Right renal pelvis (tissue), 4 donors: ENCODE results near the gene PRODH2. TPM values are rescaled to one million over a fixed set of nuclear protein-coding genes. Genes with fewer than 3 reads are reported as not detected.

Experiments used
- DNase-seq, 4 donors: peaks; one replicate each; pipeline ENCODE4 v3.0.0-alpha.2; 2013; ENCODE audit warnings: low read depth in 4 of 4, low spot score in 3 of 4, missing footprints in 1 of 4
- polyA plus RNA-seq, 4 donors: library from polyadenylated mRNA; unstranded; fragments of 120-200 nt; gene quantifications; one replicate each; pipeline ENCODE4 v1.2.1, GENCODE V29; 2013; ENCODE audit not compliant: insufficient read length in 4 of 4

PRODH2 gene
- polyA plus RNA-seq, 4 donors = 24.6 to 48.0 (median 32.4) TPM

DNA sequence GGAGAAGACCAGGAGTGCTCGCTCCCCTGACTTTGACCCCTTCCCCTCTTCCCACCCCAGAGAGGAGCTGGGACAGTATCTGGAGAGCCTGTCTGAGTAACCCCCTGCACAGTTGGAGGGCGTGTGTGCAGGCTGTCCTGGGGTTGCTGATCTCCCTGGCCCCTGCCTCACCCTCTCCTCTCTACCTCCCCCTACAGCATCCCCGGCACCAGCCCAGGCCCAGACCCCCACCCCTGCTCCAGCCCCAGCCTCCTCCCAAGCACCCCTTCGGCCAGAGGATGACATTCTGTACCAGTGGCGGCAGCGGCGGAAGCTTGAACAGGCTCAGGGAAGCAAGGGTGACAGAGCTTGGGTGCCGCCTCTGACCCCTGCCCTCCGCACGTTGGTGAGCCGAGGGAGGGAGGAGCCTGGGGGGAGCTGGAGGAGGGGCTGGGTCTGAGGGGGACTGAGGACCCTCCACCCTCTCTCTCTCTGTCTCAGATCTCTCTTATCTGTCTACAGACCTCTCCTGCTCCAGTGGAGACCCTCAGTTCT lies 46.0 kb downstream of the PRODH2 start:
- no peak for DNase-seq

DNA sequence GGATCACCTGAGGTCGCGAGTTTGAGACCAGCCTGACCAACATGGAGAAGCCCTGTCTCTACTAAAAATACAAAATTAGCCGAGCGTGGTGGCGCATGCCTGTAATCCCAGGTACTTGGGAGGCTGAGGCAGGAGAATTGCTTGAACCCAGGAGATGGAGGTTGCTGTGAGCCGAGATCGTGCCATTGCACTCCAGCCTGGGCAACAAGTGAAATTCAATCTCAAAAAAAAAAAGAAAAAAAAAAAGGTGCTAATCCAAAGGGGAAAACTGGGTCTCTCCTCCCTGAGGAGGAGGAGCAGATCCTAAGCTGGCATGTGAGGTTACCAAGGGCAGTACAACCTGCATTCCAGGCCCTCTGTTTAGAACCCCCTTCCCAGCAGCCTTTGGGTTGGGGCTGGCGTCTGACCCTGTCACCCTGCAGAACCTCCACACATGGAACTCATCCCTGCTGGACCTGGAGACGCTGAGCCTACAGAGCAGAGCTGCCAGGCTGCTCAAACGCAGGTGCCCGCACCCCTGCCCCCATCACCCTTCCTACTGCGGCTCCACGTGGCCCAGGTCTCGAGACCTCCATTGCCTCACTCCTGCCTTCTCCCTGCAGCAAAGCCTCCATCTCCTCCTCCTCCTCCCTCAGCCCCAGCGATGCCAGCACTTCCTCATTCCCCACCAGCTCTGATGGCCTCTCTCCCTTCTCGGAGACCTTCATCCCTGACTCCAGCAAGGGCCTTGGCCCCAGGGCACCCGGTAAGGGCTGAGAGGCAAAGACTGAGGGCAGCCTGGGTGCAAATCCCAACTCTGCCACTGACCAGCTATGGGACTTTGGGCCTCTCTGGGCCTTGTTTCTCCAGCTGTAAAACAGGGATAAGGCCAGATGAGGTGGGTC lies 48.0 kb downstream of the PRODH2 start:
- no peak for DNase-seq

DNA sequence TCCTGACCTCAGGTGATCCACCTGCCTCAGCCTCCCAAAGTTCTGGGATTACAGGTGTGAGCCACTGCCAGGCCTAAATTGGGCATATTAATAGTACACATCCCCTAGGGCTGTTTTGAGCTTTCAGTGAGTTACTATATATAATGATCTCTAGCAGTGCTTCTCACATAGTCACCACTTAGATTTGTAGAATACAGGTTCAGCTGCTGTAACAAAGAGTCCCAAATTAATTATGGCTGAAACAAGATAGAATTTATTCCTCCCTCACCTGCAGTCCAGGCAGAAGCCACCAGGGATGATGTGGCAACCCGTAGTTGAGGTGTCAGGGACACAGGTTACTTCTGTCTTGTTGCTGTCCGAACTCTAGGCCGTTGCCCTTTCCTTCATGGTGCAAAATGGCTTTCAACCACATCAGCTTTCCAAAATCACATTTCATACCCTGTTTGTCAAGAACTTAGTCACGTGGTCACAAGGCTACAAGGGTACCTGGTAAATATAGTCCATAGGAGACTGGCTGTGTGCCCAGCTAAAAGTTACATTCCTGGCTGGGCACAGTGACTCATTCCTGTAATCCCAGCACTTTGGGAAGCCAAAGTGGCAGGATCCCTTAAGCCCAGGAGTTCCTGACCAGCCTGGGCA lies 51.8 kb downstream of the PRODH2 start:
- no peak for DNase-seq

DNA sequence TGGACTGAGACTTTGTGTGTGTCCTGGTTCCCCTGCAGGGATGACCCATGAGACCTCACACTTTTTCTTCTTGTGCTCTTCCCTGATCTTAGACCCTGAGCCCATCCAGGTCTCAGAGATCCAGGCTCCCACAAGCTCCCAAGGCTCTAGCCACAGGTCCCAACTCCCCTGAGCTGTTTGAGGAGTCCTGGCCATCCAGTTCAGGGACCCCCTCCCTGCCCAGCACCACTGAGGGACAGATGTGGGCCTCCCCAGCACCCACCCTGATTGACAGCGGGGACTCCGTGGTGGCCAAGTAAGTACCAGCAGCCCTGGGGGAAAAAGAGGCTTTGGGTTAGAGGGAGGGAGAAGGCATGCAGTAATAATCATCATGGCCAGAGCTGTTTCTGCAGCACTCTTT lies 52.9 kb downstream of the PRODH2 start:
- no peak for DNase-seq

DNA sequence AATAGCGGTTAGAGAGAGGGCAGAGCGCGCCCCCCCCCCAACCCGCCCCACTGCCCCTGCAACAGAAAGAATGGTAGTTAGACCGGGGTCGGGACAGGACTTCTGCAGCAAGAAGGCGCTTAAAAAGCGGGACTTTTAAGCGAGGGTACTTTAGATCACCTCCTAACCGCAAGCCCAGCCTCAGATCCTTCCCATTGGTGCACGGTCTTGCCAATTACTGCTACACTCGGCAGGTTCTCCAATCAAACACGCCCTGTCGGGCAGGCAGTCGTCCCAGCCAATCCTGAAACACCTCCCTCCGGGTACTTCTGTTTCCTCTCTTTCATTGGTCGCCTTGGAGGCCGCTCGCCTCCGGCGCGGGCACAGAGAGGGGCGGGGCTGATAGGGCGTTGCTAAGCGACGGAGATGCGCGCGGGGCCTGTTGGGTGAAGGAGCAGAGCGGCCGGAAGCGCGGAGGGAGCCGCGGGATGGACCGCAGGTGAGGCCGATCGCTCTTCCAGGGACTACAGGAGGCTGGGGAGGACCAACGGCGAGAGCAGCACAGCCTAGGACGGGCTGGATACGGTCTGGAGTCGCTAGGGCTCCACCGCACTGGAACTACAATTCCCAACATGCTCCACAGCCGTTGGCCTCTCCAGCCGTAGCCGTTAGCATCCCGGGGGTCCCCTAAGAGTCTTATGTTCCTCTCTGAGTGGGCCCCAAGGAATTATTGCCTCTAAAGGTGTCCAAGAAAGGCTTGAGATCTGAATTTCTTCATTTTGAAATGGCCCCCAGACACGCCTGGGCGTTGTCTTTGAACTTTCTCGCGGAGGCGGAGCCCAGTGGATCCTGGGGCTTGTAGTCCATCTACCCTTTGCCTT lies 54.7 kb downstream of the PRODH2 start, which contains the start of gene PROSER3:
Gene PROSER3, plus strand, starts transcription at position 428 of the 860 bp plus-strand sequence. Its CDS starts 40 bp downstream, at position 468.
- DNase-seq = peak; percentile 93 to 99 (median 98)

DNA sequence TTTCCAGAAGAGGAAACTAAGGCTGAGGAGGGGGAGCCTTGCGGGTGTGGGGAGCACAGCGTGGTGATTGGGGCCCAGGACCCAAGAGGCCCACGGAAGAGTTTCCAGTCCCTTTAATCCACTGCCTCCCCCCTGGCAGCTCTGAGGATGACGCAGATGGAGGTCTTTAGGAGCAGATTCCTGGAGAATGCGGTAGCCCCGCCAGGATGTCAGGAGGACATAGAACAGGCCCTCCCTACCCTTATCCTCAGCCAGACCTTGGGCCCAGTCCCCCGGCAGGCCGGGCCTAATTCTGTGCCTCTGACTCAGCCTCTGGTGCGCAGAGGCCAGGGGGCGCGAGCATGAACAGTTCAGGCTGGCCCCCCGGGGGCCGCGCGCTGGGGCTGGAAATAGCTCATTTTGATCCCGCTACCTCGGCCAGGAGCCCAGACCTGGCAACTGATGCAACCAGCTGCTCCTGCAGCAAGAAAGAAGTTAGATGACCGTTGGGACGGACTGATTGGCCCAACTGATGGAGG lies 55.4 kb downstream of the PRODH2 start:
- no peak for DNase-seq

DNA sequence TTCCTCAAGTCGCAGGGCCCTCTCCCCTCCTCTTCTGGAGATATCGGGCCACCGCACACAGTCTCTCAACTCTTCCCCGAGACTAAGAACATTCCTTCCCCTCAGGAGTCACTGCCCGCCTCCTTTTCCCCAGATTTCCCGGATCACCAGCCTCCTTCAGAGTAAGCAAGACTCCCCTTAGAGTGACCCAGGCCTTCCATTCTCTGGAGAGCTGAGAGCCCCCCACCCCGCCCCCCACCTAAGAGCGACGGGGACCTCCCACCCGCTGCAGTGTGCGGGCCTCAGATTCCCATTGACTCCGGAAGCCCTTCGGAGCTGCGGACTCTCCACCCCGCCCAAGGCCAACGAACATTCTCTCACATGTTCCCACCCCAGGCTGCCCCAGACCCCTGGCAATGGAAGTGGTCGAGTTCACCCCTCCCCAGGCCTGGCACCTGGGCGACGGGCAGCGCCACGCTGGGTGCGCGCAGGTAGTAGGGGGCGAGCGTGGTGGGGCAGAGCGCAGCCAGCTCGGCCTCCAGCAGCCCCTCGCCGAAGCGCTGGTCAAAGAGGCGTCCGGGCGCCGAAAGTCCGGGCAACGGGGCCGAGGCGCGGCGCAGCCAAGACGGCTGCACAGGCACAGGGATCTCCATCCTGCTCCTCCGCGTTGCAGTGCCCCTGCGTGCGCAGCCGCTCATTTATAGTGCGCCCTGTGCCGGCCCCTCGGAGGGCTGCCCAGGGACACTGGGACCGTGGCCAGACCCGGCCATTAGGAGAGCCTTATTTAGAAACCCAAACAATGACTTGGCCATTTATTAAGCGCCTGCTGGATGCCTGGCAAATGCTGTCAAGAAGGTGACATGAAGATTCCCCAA lies 56.0 kb downstream of the PRODH2 start, which contains the start of gene HSPB6:
Gene HSPB6, minus strand, starts transcription at position 653 of the 854 bp plus-strand sequence. Its CDS starts 21 bp downstream, at position 632.
- no peak for DNase-seq

DNA sequence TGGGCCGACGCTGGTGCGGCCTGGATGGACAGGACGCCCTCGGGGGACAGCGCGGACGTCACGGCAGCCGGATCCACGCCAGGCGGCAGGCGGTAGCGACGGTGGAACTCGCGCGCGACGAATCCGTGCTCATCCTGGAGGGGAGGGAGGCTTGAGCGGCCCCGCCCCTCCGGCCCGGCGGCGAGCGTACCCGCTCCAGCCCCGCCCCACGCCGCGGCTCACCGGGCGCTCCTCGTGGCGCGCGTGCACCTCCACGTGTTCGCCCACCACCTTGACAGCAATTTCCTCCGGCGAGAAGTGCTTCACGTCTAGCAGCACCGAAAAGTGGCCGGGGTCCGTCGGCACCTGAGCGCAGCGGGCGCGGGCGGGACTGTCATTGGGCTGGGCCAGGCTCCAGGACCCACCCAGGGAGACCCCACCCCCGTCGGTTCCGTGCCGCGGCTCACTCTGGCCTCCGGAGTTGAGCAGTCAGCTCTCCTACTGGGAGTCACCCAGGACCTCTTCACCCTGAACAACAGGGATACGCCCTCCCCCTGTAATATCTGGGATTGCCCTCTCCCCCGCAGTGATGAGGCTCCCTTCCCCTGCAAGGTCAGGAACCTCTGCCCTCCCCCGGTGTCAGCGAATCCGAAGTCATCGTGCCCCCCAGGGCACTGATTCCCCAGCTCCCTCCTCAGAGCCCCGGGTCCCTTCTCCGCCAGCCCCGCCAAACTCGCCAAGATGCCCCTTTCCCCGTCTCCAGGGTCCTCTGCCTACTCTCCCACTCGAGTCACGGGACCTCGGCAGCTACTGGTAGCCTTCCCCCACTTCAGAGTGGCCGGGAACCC lies 56.9 kb downstream of the PRODH2 start:
- DNase-seq = no peak

DNA sequence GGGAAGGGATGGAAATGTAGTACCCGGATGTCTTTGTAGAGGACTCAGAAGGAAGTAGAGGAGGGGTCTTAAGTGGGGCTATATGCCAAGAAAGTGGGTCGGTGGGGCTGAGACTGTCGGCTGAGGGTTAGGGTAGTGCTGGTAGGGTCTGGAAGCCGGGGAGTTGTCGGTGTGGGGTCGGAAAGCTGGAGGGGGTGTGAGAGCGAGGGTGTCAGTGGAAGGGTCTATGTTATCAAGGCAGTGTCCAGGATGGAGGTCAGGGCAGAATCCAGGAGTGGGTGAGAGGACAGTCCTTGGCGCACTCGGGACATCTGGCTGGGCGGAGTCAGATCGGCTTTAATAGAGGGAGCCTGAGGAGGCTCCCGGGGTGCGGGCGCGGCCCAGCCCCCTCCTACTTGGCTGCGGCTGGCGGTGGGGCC lies 57.5 kb downstream of the PRODH2 start:
- no peak for DNase-seq

DNA sequence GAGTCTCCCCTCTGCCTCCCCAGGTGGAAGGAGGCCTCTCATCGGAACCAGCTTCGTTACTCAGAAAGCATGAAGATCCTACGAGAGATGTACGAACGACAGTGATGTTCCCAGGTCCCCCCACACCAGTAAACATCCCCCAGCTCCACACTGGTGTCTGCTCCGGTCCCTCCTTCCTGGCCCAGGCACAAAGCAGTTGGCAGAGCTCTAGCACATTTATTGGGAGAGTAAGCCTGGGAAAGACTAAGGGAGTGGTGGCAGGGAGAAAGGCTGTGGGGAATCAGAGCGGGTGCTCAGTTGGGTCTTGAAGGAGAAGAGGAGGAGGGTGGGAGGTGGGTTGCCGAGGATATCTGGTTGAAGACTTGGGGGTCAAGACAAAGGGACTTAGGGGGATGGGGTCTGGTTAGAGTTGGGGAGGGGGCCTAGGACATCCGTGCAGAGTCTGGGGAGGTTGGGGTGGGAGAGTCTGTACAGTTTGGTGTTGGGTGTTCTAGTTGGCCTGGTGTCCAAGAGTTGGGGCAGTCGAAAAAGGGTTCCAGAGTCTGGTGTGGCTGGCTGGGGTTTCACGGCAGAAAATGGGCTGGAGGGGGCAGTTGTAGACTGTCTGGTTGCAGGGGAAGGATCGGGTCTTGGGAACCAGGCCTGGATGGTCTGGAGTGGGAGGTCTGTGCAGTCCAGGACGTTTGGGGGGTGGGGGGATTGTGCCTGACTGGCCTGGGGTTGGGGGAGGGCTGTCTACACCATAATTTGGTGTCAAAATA lies 58.1 kb downstream of the PRODH2 start:
- no peak for DNase-seq

DNA sequence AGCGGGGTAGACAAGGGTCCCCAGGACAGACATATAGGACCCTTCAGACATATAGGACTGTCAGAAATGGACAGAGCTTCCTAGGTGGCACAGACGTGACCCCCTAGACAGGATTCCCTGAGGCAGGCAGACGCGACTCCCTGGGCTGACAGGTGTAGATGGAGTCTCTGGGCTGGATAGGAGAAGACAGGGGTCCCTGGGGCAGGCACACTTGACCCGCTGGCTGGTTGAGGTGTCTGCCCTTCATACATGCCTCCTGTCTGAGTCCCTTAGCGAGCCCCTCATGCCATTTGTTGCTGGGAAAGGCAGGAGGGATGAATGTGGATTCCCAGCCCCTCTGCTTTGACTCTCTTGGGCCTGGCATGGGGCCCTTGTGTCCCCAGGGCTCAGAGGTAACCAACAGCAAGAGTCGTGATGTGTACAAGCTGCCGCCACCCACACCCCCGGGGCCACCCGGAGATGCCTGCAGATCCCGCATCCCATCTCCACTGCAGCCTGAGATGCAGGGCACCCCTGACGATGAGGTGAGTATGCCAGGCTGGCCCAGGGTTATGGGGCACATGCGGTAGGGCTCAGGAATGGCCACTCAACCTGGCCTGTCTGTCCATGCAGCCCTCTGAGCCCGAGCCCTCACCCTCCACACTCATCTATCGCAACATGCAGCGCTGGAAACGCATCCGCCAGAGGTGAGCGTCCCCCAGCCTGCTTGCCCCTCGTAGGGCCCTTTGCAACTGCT lies 58.8 kb downstream of the PRODH2 start:
- DNase-seq = no peak

DNA sequence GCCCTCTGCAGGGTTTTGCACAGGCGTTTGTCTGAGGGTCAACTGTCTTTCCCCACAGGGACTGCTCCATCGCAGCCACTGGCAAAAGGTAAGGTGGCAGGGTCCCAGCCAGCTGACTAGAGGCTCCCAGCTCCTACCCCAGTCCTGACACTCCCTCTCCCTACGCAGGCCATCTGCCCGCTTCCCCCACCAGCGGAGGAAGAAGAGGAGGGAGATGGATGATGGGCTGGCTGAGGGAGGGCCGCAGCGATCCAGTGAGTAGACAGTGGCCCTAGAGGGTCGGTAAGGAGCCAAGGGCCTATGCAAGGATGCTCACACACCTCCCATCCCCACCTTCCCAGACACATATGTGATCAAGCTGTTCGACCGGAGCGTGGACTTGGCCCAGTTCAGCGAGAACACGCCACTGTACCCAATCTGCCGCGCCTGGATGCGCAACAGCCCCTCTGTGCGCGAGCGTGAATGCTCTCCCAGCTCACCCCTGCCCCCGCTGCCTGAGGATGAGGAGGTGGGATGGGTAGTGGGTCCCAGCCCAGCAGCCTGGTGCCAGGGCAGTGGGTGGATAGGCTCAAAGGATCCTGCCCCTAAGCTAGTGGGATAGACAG lies 59.8 kb downstream of the PRODH2 start:
- DNase-seq = no peak

DNA sequence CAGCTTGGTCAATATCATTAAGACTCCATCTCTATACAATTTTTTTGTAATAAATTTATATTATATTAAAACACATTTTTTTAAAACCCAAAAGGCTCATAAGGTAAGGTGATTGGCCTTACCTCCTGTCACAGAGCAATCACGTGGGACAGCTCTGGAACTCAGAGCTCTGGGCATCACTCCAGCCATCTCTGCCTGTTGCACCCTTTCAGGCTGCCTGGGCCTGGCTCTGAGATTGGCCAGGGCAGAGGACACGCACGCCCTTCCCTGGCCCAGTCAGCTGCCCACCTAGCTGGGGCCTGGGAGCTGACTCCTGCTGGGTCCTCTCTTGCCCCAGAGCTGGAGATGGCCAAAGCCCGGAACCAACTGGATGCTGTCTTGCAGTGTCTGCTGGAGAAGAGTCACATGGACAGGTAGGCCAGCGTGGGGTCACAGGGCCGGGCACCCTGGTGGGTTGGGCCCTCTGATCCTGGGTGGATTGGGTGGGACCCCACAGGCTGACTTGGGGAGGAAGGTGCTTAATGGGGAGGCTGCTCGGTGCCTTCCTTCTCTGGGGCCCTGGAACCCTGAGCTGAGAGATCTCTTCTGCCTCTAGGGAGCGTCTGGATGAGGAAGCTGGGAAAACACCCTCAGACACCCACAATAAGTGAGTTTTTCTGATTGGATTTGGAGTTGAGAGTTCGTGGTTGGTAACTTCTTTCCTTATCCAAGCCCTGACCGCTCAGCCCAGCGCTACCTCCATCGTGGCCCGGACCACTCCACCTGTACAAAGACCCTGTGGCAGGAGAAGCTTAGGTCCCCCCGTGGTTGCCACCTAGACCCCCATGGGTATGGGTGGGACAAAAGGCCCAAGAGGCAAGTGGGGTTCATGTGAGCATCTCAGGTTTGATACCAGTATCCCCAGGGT lies 60.6 kb downstream of the PRODH2 start:
- DNase-seq = no peak

DNA sequence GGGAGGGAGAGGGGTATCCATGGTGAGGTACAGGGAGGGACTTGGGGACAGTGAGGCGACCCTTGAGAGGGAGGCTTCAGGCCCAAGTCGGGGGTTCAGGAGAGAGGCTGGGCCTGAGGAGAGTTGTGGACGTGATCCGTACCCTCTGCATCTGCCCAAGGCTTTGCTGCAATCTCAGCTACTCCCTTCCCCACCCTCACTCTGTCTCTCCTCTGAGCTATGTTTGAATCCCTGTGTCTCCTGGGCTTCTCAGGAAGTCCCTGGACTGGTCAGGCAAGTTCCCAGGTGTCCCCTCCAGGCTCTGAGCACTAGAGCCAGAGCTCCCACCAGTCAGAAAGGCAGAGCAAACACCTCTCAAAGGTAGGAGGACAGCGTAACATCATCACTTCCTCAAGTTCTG lies 62.5 kb downstream of the PRODH2 start:
- DNase-seq = no peak
